ENCODE results near the gene EMP2.

GRCh38 chr16:10608687-10609401, 28.4 kb upstream of the EMP2 start:
- TF ChIP-seq NPAS2 (CRISPR knock-in tag; IDR thresholded peaks at IDR 0.05; ENCODE audit: borderline replicate concordance) (no peak), REST (IDR thresholded peaks at IDR 0.05) (no peak), CTCF (IDR thresholded peaks at IDR 0.05) (no peak), NFE2L2 (conservative IDR thresholded peaks at IDR 0.05; ENCODE audit: low read length) (no peak), MYC (IDR thresholded peaks at IDR 0.05; ENCODE audit: borderline replicate concordance, low read length) (no peak), RFX5 (IDR thresholded peaks at IDR 0.05) (no peak), SREBF2 (IDR thresholded peaks at IDR 0.05) (no peak), POLR2A (IDR thresholded peaks at IDR 0.05; ENCODE audit: low read length) (no peak), POLR2AphosphoS2 (conservative IDR thresholded peaks at IDR 0.05; ENCODE audit: low read length) (no peak)

Measured in A549 (cell line).